K562 (cell line): ENCODE results near the gene FOSL1. TPM values are rescaled to one million over a fixed set of nuclear protein-coding genes. Genes with fewer than 3 reads are reported as not detected.
A peak's percentile ranks its signal among the peaks of the same experiment; 100 is the strongest.

Source experiments
- CBFA2T2 ChIP-seq: fragments of 450-650 bp; conservative IDR thresholded peaks from 2 replicates; pipeline ENCODE4 v1.6.1; 2017; ENCODE audit warnings: mild to moderate bottlenecking
- CBX3 ChIP-seq, 2 experiments: IDR thresholded peaks; 1 replicate in 1 of 2; 2 replicates in 1 of 2; pipeline ENCODE4 v1.6.1; 2012; ENCODE audit warnings: inconsistent platforms in 2 of 2, low read length in 2 of 2, borderline replicate concordance in 1 of 2, control low read depth in 1 of 2
- CBX5 ChIP-seq: IDR thresholded peaks from 2 replicates; pipeline ENCODE4 v1.6.1; 2014; ENCODE audit warnings: low read depth, borderline replicate concordance
- MAZ ChIP-seq, 2 experiments: fragments of 450-650 bp in 1 of 2; sonication (generic) in 1 of 2; formaldehyde crosslinking; IDR thresholded peaks in 1 of 2; conservative IDR thresholded peaks in 1 of 2; 2 replicates each; pipeline versions ENCODE4 v1.4.0 to v1.5.0; 2020; ENCODE audit warnings: mild to moderate bottlenecking in 1 of 2, missing genetic modification reagents in 1 of 2
- NCOA2 ChIP-seq, 2 experiments: fragments of 450-650 bp; IDR thresholded peaks; 2 replicates each; pipeline ENCODE4 v1.6.1; 2018; ENCODE audit warnings: mild to moderate bottlenecking in 2 of 2, moderate library complexity in 1 of 2; ENCODE audit not compliant: partially characterized antibody in 2 of 2
- RAD21 ChIP-seq, 2 experiments: fragments of 250-450 bp in 1 of 2; fragments of 450-650 bp in 1 of 2; sonication (Bioruptor Pico) in 1 of 2; formaldehyde crosslinking in 1 of 2; IDR thresholded peaks in 1 of 2; conservative IDR thresholded peaks in 1 of 2; 2 replicates each; pipeline versions ENCODE4 v1.4.0 to v1.8.0; 2020 to 2022; ENCODE audit warnings: mild to moderate bottlenecking in 2 of 2, moderate library complexity in 1 of 2
- RBFOX2 ChIP-seq: fragments of 200-400 bp; formaldehyde crosslinking; IDR thresholded peaks from 2 replicates; pipeline ENCODE4 v1.6.1; 2017; ENCODE audit warnings: low read depth, mild to moderate bottlenecking, low read length, moderate library complexity
- STAT5B ChIP-seq: fragments of 250-450 bp; sonication (Bioruptor Pico); IDR thresholded peaks from 2 replicates; pipeline ENCODE4 v1.8.0; 2021; ENCODE audit warnings: mild to moderate bottlenecking, inconsistent platforms
- ZNF263 ChIP-seq: sonication (generic); formaldehyde crosslinking; IDR thresholded peaks from 2 replicates; pipeline ENCODE4 v1.8.0; 2022; ENCODE audit warnings: mild to moderate bottlenecking, missing genetic modification reagents, borderline replicate concordance
- ZNF436 ChIP-seq: fragments of 250-450, 450-650 bp; sonication (Bioruptor Pico); formaldehyde crosslinking; IDR thresholded peaks from 2 replicates; pipeline ENCODE4 v1.7.0; 2020; ENCODE audit warnings: mild to moderate bottlenecking
- ZNF785 ChIP-seq: fragments of 250-450 bp; sonication (Bioruptor Pico); IDR thresholded peaks from 2 replicates; pipeline ENCODE4 v1.4.0; 2020; ENCODE audit warnings: mild to moderate bottlenecking
- polyA plus RNA-seq, 8 experiments: library from polyadenylated mRNA; depleted of rRNA in 4 of 8; stranded (reverse) in 5 of 8; unstranded in 3 of 8; fragments of >200 nt; fragmentation: Nextera tagmentation in 2 of 8; fragmentation: Illumina TruSeq in 1 of 8; extraction: Ambion mirVana in 2 of 8; extraction: Trizol in 1 of 8; gene quantifications; 2 replicates each; pipeline versions ENCODE4 v1.2.1 to v1.2.3, GENCODE V29; 2011 to 2014; ENCODE audit warnings: inconsistent platforms in 1 of 8, missing spikeins in 1 of 8
- total RNA-seq, 7 experiments: library from RNA; depleted of rRNA in 6 of 7; stranded (reverse); fragments of >200 nt in 6 of 7; fragmentation: Illumina TruSeq in 2 of 7; extraction: Trizol in 2 of 7; gene quantifications; 2 replicates each; pipeline versions ENCODE4 v1.2.1 to v1.2.3, GENCODE V29; 2011 to 2021; ENCODE audit warnings: low replicate concordance in 1 of 7
- TF ChIP-seq, protein P1 (sequence below), 3 experiments: fragments of 200-800 bp in 1 of 3; sonication (Bioruptor generic) in 1 of 3; sonication (generic) in 1 of 3; formaldehyde crosslinking in 1 of 3; IDR thresholded peaks; 2 replicates each; pipeline versions ENCODE4 v1.6.1 to v1.8.0; 2016 to 2022; ENCODE audit warnings: mild to moderate bottlenecking in 2 of 3, missing compliant biosample characterization in 2 of 3, missing genetic modification characterization in 2 of 3, missing genetic modification reagents in 1 of 3
- TF ChIP-seq, protein P2 (sequence below): sonication (generic); formaldehyde crosslinking; IDR thresholded peaks from 2 replicates; pipeline ENCODE4 v1.8.1; 2022; ENCODE audit warnings: missing genetic modification reagents
- TF ChIP-seq, protein P3 (sequence below): fragments of 450-650 bp; formaldehyde crosslinking; IDR thresholded peaks from 2 replicates; pipeline ENCODE4 v1.4.0; 2022; ENCODE audit warnings: missing genetic modification characterization
- TF ChIP-seq, protein P4 (sequence below), 2 experiments: IDR thresholded peaks; 2 replicates each; pipeline ENCODE4 v1.6.1; 2012; ENCODE audit warnings: improper control_type of control experiment in 2 of 2, low read depth in 2 of 2, low read length in 2 of 2, borderline replicate concordance in 1 of 2

Gene FOSL1
- total and polyA plus RNA-seq, 9 of the 15 experiments (the other 6 are each of a cell fraction or from before 2014, with no cell fraction given) = 3.5 to 39.6 (median 10.0) TPM

DNA sequence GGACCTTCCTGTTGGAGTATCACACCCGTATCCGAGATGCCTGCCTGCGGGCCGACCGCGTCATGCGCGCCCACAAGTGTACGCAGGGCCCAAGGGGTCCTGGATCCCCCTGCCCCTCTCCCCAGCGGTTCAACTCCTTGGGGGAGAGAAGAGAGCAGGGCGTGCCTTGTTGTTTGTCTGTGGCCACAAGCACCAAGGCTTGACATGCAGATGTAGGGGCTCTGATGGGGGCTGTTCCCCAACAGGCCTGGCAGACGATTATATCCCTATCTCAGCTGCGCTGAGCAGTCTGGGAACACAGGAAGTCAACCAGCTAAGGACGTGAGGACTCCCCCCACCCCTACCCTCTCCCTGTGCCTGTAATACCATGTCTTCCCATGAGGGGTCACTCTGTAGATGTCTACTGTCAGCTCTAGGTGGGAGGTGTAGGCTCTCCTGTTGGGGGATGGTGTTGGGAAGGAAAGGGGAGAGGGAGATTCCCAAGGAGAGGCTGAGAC, 49.1 kb downstream of the FOSL1 start (continued):
- TF ChIP-seq CBX5 (peak; percentile 57; the same call in 1 of the 2 replicates), RBFOX2 (0 out of 2 replicates have a peak, but pooled peaks have one; percentile 14), CBX3 (IDR thresholded peaks at IDR 0.05; ENCODE audit: borderline replicate concordance in 1 of 2, low read length in 2 of 2) (peak in 1 of 2 experiments; percentile 92; a peak in 2 of 3 replicates), ZNF785 (CRISPR knock-in tag) (peak; percentile 88), RAD21 (CRISPR knock-in tag; conservative IDR thresholded peaks at IDR 0.05 in 1 of 2, IDR thresholded peaks at IDR 0.05 in 1 of 2) (peak in 1 of 2 experiments; percentile 19; a peak in 1 of 4 replicates), ZNF436 (CRISPR knock-in tag) (no peak), CBFA2T2 (no peak), STAT5B (no peak), MAZ (CRISPR knock-in tag; conservative IDR thresholded peaks at IDR 0.05 in 1 of 2, IDR thresholded peaks at IDR 0.05 in 1 of 2) (peak in 1 of 2 experiments; percentile 40; a peak in 1 of 4 replicates), ZNF263 (CRISPR knock-in tag) (no peak), NCOA2 (IDR thresholded peaks at IDR 0.05; ENCODE audit: partially characterized antibody in 2 of 2) (no peak)
- TF ChIP-seq, protein P1, sequence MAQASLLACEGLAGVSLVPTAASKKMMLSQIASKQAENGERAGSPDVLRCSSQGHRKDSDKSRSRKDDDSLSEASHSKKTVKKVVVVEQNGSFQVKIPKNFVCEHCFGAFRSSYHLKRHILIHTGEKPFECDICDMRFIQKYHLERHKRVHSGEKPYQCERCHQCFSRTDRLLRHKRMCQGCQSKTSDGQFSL (CRISPR knock-in tag; IDR thresholded peaks at IDR 0.05) = peak; percentile 43; the same call in 1 of the 2 replicates
- TF ChIP-seq, protein P1 (tag; IDR thresholded peaks at IDR 0.05) = no peak
- TF ChIP-seq, protein P2, sequence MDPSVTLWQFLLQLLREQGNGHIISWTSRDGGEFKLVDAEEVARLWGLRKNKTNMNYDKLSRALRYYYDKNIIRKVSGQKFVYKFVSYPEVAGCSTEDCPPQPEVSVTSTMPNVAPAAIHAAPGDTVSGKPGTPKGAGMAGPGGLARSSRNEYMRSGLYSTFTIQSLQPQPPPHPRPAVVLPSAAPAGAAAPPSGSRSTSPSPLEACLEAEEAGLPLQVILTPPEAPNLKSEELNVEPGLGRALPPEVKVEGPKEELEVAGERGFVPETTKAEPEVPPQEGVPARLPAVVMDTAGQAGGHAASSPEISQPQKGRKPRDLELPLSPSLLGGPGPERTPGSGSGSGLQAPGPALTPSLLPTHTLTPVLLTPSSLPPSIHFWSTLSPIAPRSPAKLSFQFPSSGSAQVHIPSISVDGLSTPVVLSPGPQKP (CRISPR knock-in tag) = no peak
- TF ChIP-seq, protein P3, sequence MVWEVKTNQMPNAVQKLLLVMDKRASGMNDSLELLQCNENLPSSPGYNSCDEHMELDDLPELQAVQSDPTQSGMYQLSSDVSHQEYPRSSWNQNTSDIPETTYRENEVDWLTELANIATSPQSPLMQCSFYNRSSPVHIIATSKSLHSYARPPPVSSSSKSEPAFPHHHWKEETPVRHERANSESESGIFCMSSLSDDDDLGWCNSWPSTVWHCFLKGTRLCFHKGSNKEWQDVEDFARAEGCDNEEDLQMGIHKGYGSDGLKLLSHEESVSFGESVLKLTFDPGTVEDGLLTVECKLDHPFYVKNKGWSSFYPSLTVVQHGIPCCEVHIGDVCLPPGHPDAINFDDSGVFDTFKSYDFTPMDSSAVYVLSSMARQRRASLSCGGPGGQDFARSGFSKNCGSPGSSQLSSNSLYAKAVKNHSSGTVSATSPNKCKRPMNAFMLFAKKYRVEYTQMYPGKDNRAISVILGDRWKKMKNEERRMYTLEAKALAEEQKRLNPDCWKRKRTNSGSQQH (CRISPR knock-in tag) = no peak
- TF ChIP-seq, protein P4, sequence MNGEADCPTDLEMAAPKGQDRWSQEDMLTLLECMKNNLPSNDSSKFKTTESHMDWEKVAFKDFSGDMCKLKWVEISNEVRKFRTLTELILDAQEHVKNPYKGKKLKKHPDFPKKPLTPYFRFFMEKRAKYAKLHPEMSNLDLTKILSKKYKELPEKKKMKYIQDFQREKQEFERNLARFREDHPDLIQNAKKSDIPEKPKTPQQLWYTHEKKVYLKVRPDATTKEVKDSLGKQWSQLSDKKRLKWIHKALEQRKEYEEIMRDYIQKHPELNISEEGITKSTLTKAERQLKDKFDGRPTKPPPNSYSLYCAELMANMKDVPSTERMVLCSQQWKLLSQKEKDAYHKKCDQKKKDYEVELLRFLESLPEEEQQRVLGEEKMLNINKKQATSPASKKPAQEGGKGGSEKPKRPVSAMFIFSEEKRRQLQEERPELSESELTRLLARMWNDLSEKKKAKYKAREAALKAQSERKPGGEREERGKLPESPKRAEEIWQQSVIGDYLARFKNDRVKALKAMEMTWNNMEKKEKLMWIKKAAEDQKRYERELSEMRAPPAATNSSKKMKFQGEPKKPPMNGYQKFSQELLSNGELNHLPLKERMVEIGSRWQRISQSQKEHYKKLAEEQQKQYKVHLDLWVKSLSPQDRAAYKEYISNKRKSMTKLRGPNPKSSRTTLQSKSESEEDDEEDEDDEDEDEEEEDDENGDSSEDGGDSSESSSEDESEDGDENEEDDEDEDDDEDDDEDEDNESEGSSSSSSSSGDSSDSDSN (IDR thresholded peaks at IDR 0.05; ENCODE audit: borderline replicate concordance in 1 of 2, low read depth in 2 of 2, low read length in 2 of 2) = no peak
- TF ChIP-seq, all 486 proteins: peak for 16
